ENCODE measurements around the gene AGAP1. TPM values are rescaled to one million over a fixed set of nuclear protein-coding genes. Genes with fewer than 3 reads are reported as not detected.

Gene AGAP1
- total RNA-seq, 1 donor, result 18.5 TPM

DNA sequence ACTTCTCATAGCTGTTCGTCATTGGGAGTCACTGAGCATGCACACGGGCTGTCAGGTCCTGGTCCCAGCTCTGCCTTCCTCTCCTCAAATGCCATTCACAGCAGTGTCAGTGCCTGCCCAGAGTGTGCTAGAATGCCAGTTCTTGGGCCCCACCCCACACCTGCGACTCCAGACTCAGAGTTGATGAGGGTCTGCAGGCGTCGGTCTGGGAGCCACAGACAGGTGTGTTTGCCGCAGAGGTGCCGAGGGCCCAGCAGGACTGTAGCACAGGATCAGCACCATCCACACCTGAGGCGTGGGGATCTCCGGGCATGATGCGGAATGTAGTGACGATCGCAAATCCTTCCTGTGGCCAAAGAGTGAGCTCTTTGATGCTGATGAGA is 56.5 kb downstream of the AGAP1 start:
- Histone ChIP-seq H2AFZ (ENCODE audit: low read length) (no peak overlapping the region), H3K36me3 (ENCODE audit: insufficient read depth, low read length) (no peaks in the 10 kb centered on the region), H3K79me2 (ENCODE audit: insufficient read depth, low read length) (peaks cover 84% of the 10 kb centered on the region), H3K4me2 (ENCODE audit: insufficient read depth, low read length) (no peak overlapping the region), H3K27ac (ENCODE audit: low read depth, low read length) (no peak overlapping the region), H3K9me3 (ENCODE audit: low read depth, low read length) (no peaks in the 10 kb centered on the region), H3K4me1 (ENCODE audit: insufficient read depth, low read length) (no peaks in the 10 kb centered on the region), H3K27me3 (ENCODE audit: insufficient read depth, low read length) (no peaks in the 10 kb centered on the region), H4K20me1 (ENCODE audit: insufficient read depth, low read length) (peaks cover 69% of the 10 kb centered on the region), H3K4me3 (ENCODE audit: insufficient read depth, low read length) (no peak overlapping the region)
- DNase-seq (ENCODE audit: insufficient read length, low spot score, missing footprints), result no peak
- TF ChIP-seq CTCF (IDR thresholded peaks at IDR 0.05; ENCODE audit: extremely low read depth, low read depth, low read length), result no peak

- DNase-seq (ENCODE audit: insufficient read length, low spot score, missing footprints), result peak; percentile 73
- Histone ChIP-seq H4K20me1 (ENCODE audit: insufficient read depth, low read length) (peaks cover 70% of the 10 kb centered on the region), H3K36me3 (ENCODE audit: insufficient read depth, low read length) (no peaks in the 10 kb centered on the region), H3K4me2 (ENCODE audit: insufficient read depth, low read length) (no peak overlapping the region), H3K27me3 (ENCODE audit: insufficient read depth, low read length) (no peaks in the 10 kb centered on the region), H3K27ac (ENCODE audit: low read depth, low read length) (no peak overlapping the region), H3K79me2 (ENCODE audit: insufficient read depth, low read length) (peaks cover 84% of the 10 kb centered on the region), H3K4me3 (ENCODE audit: insufficient read depth, low read length) (no peak overlapping the region), H2AFZ (ENCODE audit: low read length) (no peak overlapping the region), H3K4me1 (ENCODE audit: insufficient read depth, low read length) (no peaks in the 10 kb centered on the region), H3K9me3 (ENCODE audit: low read depth, low read length) (no peaks in the 10 kb centered on the region)
- no peak for TF ChIP-seq CTCF (IDR thresholded peaks at IDR 0.05; ENCODE audit: extremely low read depth, low read depth, low read length)
These were observed 57.1 kb downstream of the AGAP1 start for GRCh38 chr2:235550946-235551345.

- H3K79me2 ChIP-seq (ENCODE audit: insufficient read depth, low read length), result peaks cover 84% of the 10 kb centered on the region
- no peaks in the 10 kb centered on the region for H3K36me3 ChIP-seq (ENCODE audit: insufficient read depth, low read length)
- peaks cover 69% of the 10 kb centered on the region for H4K20me1 ChIP-seq (ENCODE audit: insufficient read depth, low read length)
- H3K4me1 ChIP-seq (ENCODE audit: insufficient read depth, low read length), result no peaks in the 10 kb centered on the region
- no peak overlapping the region for H3K4me2 ChIP-seq (ENCODE audit: insufficient read depth, low read length)
- no peaks in the 10 kb centered on the region for H3K9me3 ChIP-seq (ENCODE audit: low read depth, low read length)
- peak; percentile 94 for DNase-seq (ENCODE audit: insufficient read length, low spot score, missing footprints)
- H3K27me3 ChIP-seq (ENCODE audit: insufficient read depth, low read length), result no peaks in the 10 kb centered on the region
- TF ChIP-seq CTCF (IDR thresholded peaks at IDR 0.05; ENCODE audit: extremely low read depth, low read depth, low read length), result peak; percentile 73
- H3K4me3 ChIP-seq (ENCODE audit: insufficient read depth, low read length), result no peak overlapping the region
- H2AFZ ChIP-seq (ENCODE audit: low read length), result no peak overlapping the region
- no peak overlapping the region for H3K27ac ChIP-seq (ENCODE audit: low read depth, low read length)
These were observed 58.1 kb downstream of the AGAP1 start for GRCh38 chr2:235551965-235552364.

DNA sequence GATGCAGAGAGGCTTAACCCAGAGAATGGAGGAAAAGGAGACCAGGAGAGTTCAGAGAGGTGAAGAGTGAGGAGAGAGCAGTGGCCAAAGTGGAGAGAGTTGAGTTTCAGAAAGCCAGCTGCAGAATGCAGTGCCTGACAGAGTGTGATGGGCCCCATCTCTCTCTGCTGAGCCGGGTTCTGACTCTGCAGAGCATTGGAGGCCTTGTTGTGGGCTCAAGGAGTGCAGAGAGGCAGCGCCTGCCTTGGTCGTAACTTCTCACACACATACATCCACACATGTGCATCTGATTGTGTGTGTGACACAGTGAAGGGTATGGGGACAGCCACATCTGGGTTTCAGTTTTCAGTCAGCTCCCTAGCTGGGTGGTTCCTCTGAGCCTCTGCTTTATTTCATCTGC is 58.8 kb downstream of the AGAP1 start:
- Histone ChIP-seq H3K4me2 (ENCODE audit: insufficient read depth, low read length) (no peak overlapping the region), H2AFZ (ENCODE audit: low read length) (no peak overlapping the region), H4K20me1 (ENCODE audit: insufficient read depth, low read length) (peaks cover 74% of the 10 kb centered on the region), H3K79me2 (ENCODE audit: insufficient read depth, low read length) (peaks cover 89% of the 10 kb centered on the region), H3K9me3 (ENCODE audit: low read depth, low read length) (no peaks in the 10 kb centered on the region), H3K27me3 (ENCODE audit: insufficient read depth, low read length) (no peaks in the 10 kb centered on the region), H3K4me3 (ENCODE audit: insufficient read depth, low read length) (no peak overlapping the region), H3K36me3 (ENCODE audit: insufficient read depth, low read length) (no peaks in the 10 kb centered on the region), H3K27ac (ENCODE audit: low read depth, low read length) (no peak overlapping the region), H3K4me1 (ENCODE audit: insufficient read depth, low read length) (no peaks in the 10 kb centered on the region)
- no peak for TF ChIP-seq CTCF (IDR thresholded peaks at IDR 0.05; ENCODE audit: extremely low read depth, low read depth, low read length)
- no peak for DNase-seq (ENCODE audit: insufficient read length, low spot score, missing footprints)
